Ramos (cell line): ENCODE results near the gene USP28.
"Not testable (repeated sequence)": the region's sequence is repeated elsewhere in the genome, so short reads cannot be mapped to it uniquely, and the experiment has no call there.

ENCODE experiments used
- in situ Hi-C: fragments of 300-500 bp; cut with MboI; formaldehyde crosslinking; loops from one replicate; pipeline ENCODE4 v1.14.3; 2022; ENCODE audit warnings: low sequenced_read_pairs; ENCODE audit not compliant: unreplicated experiment

The USP28 gene

DNA sequence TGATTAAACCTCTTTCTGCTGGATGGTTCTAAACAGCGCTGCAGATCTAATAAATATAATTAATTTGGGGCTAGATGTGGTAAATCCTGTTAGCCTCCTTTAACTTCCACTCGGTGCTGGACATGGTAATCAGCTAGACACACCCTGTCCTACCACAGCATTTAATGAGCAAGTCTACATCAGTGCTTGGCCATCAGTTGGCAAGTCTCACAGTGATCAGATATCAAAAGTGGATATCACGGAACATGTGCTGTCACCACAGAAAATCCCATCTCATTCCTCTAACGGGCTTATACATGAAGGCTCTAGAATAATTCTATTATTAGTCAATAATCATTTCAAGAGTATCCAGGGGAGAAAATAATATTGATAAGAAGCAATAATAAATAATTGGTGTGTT is 5.6 kb upstream of the USP28 start:
- in situ Hi-C loops: no loop called here

DNA sequence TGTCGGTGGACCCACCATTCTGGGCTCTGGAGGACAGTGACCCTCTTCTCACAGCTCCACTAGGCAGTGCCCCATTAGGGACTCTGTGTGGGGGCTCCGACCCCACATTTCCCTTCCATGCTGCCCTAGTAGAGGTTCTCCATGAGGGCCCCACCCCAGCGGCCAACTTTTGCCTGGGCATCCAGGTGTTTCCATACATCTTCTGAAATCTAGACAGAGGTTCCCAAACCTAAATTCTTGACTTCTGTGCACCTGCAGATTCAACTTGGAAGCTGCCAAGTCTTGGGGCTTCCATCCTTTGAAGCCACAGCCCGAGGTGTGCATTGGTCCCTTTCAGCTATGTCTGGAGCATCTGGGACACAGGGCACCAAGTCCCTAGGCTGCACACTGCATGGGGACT is 4.1 kb upstream of the USP28 start:
- in situ Hi-C loops: not testable (repeated sequence)

DNA sequence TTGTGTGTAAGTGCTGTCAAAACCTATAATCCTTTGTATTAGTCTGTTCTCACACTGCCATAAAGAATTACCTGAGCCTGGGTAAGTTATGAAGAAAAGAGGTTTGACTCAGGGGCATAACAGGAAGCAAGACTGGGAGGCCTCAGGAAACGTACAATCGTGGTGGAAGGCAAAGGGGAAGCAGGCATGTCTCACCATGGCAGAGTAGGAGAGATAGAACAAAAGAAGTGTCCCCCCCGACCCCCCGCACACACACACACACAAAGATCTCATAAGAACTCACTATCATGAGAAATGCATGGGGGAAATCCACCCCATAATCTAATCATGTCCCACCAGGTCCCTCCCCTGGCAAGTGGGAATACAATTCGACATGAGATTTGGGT is 2.3 kb upstream of the USP28 start:
- in situ Hi-C loops: no loop called here

GRCh38 chr11:113876798-113877669 is 1.7 kb upstream of the USP28 start:
- in situ Hi-C loops: no loop called here

- in situ Hi-C loops: no loop called here
Measured at GRCh38 chr11:113876074-113876797, 864 bp upstream of the USP28 start.

DNA sequence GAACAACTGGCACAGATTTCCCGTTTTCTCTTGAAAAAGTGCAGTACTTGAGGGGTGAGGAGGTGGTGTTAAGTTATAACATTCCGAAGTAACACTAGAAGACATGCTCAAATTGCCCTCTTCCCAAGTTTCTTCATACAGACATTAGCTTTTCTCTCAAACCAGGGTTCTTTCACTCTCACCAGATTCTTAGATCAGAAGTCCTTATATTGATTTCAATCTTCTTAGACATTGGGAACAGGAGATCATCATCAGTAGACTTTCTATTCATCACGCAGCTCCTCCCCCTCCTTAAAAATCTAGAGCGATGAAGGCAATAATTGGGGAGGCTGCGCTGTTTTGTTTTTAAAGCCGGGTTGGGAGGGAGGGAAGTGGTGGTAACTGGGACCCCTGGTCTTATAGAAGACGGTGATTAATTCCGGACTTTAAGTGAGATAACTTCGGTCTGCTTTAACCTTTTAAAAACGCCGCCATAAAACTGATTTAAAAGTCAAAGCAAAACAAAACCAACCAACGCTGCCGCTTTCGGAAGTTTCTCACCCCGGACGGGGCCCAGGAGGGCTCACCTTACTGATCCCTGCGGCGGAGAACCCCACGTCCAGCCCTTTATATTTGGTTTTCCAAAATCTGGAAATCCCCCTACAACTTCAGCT is 665 bp downstream of the USP28 start:
- in situ Hi-C loops: no loop called here

DNA sequence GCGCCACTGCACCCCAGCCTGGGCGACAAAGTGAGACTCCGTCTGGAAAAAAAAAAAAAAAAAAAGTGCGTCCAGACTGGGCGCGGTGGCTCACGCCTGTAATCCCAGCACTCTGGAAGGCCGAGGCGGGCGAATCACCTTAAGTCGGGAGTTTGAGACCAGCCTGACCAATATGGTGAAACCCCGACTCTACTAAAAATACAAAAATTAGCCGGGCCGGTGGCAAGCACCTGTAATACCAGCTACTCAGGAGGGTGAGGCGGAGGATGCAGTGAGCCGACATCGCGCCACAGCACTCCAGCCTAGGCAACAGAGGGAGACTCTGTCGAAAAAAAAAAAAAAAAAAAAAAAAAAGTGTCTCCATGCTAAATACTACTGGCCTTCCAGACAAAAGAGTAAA is 1.3 kb downstream of the USP28 start:
- in situ Hi-C loops: no loop called here

- in situ Hi-C loops: no loop called here
Measured at GRCh38 chr11:113873236-113873626, 2.1 kb downstream of the USP28 start.

- in situ Hi-C loops: no loop called here
Measured at GRCh38 chr11:113871336-113871735, 4.0 kb downstream of the USP28 start.

GRCh38 chr11:113867843-113868503 is 7.4 kb downstream of the USP28 start:
- in situ Hi-C loops: no loop called here

GRCh38 chr11:113865873-113866272 is 9.5 kb downstream of the USP28 start:
- in situ Hi-C loops: no loop called here

GRCh38 chr11:113864410-113864809 is 11.0 kb downstream of the USP28 start:
- in situ Hi-C loops: no loop called here

DNA sequence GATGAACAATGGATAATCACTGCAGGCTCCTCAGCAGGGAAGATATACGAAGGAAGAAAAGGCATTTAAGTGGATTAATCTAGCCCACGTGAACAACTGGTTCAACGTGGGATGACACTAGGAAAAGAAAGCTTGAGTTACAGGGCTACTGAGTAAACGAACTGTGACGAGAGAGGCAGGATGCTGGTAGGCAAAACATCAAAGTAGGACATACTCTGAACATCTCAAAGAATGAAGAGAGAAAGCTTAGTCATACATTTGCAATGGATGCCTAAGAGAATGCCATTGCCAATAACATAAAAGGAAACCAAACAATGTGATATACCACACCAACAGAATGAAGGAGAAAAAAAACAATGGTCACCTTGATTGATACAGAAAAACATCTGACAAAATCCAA is 12.9 kb downstream of the USP28 start:
- in situ Hi-C loops: no loop called here

- in situ Hi-C loops: no loop called here
Measured at GRCh38 chr11:113859665-113860064, 15.7 kb downstream of the USP28 start.

DNA sequence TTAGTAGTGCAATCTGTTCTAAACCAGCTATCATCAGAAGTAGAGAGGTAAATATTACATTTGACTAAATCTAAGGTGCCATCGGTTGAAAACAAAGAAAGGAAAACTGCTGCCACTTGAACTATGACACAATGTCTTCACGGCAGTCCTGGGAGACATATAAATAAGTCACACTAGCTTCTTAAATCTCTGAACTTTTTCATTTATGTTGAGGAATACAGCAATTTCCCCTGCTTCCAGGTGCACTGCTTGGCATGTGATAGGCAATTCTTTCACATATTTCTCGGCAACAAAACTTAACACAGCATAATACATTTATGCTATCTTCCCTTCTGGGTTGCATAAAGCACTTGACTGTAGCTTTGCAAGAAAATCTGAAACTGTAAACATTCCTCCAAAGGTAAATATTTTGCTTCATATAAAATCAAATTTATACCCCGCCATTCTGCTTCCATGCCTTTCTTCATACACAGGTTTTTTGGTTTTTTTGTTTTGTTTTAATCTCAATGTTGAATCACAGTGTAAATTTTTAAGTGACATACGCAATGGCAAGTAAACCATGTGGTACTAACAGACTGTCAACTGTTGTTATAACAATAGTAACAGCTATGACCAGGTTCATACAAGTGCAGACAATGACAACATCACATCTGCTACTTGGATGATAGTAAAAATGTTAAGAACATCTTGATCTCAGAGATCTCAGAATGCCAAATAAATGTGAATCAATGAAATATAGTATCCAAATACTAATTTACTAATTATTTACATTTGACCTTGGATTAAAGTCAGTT is 18.2 kb downstream of the USP28 start:
- in situ Hi-C loops: no loop called here

- in situ Hi-C loops: no loop called here
Measured at GRCh38 chr11:113855803-113856202, 19.6 kb downstream of the USP28 start.

DNA sequence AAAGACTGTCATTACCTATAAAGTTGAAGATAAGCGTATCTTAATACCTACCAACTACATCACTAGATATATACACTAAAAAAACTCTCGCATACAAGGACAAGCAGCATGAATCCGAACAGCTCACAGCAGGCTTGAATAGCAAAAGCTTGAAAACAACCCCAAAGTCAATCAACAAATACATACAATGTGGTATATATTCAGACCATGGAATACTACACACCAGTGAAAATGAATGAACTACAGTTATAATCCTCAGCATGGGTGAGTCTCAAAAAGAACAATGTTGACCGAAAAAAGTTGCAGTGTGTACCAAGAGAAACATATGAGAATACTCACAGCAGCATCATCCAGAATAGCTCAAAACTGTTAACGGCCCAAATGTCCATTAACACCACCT is 25.2 kb downstream of the USP28 start:
- in situ Hi-C loops: no loop called here

GRCh38 chr11:113849713-113850112 is 25.7 kb downstream of the USP28 start:
- in situ Hi-C loops: no loop called here

DNA sequence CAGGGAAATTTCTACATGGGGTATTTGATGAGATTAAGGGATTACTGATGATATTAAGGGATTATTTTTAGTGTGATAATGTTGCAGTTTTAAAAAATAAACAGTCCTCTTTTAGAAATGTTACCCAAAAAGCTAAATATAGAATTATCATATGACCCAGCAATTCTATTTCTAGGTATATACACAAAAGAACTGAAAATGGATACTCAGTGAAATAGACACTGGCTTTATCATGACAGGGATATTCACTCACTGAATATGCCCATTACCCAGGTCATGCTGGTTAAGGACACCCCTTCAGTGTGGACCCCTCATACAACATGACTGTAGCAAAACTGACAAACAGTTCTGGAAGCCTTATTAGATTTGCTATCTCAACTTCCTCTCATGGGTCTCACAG is 27.8 kb downstream of the USP28 start:
- in situ Hi-C loops: no loop called here

DNA sequence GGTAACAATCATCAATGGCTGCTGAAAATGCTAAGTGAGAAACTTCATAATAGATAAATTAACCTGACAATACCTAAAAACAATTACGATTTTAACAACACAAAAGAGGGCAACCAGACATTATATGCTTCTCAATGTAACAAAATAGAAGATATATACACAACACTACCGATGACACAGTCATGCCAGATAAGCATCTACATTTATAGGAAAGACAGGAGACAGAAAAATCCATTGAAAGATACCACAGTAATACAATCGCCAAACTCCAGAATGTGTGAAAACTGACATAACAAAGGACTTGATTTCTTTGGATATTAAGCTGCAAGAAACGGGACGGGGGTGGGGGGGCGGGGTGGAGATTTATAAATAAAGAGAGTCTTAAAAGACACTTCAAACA is 28.3 kb downstream of the USP28 start:
- in situ Hi-C loops: no loop called here
